ENCODE measurements around the gene FLRT3.

DNA sequence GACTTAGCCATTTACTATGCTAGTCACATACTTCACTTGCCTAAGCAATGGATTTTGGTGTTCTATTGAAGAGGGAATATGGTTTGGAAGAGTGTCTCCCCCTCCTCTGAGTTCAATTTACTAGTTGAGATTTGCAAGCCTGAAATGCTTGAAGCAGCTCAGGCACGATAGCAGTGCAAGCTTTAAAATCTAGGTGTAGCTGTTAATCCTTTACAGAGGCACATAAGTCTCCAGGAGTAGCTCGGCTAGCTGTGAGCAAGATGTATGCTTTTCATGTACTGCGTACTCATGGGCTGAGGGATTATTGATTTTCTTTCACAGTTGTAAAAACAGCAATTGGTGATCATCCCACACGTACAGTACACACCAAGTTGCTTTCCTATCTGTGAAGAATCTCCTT is 726 bp downstream of the FLRT3 start:
- TF ChIP-seq, protein P1, sequence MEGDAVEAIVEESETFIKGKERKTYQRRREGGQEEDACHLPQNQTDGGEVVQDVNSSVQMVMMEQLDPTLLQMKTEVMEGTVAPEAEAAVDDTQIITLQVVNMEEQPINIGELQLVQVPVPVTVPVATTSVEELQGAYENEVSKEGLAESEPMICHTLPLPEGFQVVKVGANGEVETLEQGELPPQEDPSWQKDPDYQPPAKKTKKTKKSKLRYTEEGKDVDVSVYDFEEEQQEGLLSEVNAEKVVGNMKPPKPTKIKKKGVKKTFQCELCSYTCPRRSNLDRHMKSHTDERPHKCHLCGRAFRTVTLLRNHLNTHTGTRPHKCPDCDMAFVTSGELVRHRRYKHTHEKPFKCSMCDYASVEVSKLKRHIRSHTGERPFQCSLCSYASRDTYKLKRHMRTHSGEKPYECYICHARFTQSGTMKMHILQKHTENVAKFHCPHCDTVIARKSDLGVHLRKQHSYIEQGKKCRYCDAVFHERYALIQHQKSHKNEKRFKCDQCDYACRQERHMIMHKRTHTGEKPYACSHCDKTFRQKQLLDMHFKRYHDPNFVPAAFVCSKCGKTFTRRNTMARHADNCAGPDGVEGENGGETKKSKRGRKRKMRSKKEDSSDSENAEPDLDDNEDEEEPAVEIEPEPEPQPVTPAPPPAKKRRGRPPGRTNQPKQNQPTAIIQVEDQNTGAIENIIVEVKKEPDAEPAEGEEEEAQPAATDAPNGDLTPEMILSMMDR (IDR thresholded peaks at IDR 0.05), result no peak
- TF ChIP-seq POLR2AphosphoS5 (IDR thresholded peaks at IDR 0.05), result no peak

Measured in breast epithelium (tissue), 3 donors.